ENCODE results near the gene DPP6. TPM values are rescaled to one million over a fixed set of nuclear protein-coding genes. Genes with fewer than 3 reads are reported as not detected.

DPP6 gene
- total RNA-seq, 2 experiments from 2014 or later: not detected

GRCh38 chr7:154873500-154874121 lies 821.4 kb downstream of the DPP6 start:
- Histone ChIP-seq H3K27ac (ENCODE audit: low read depth, low read length, poor library complexity, severe bottlenecking) (no peak overlapping the region), H3K36me3 (ENCODE audit: insufficient read depth, low read length) (no peaks in the 10 kb centered on the region), H3K79me2 (ENCODE audit: insufficient read depth, low read depth, low read length) (no peaks in the 10 kb centered on the region), H3K4me2 (ENCODE audit: low read length) (no peak overlapping the region), H3K9me3 (ENCODE audit: low read length) (no peaks in the 10 kb centered on the region), H3K4me3 (ENCODE audit: low read depth, low read length, poor library complexity, severe bottlenecking) (no peak overlapping the region), H2AFZ (ENCODE audit: low read length) (no peak overlapping the region), H3K4me1 (ENCODE audit: insufficient read depth, low read length, poor library complexity, severe bottlenecking) (no peaks in the 10 kb centered on the region), H3K9me2 (ENCODE audit: insufficient read depth, low read length) (no peaks in the 10 kb centered on the region), H4K20me1 (ENCODE audit: insufficient read depth, low read length) (no peaks in the 10 kb centered on the region)
- DNase-seq (ENCODE audit: low spot score): no peak
- intact Hi-C loops (cut with micrococcal nuclease; ENCODE audit: unreplicated experiment): no loop called here
- POLR2A ChIA-PET: no interaction called here
- no TSS peak for BruUV-seq (replicated peaks)
- no peak for TF ChIP-seq CTCF (conservative IDR thresholded peaks at IDR 0.05; ENCODE audit: low read length)
- TF ChIP-seq EZH2phosphoT487 (IDR thresholded peaks at IDR 0.05; ENCODE audit: borderline replicate concordance, low read depth, low read length): no peak
- CTCF ChIA-PET (ENCODE audit: unreplicated experiment): no interaction called here

GRCh38 chr7:154874409-154875113 lies 822.4 kb downstream of the DPP6 start:
- Histone ChIP-seq H3K79me2 (ENCODE audit: insufficient read depth, low read depth, low read length) (no peaks in the 10 kb centered on the region), H3K4me2 (ENCODE audit: low read length) (no peak overlapping the region), H3K27ac (ENCODE audit: low read depth, low read length, poor library complexity, severe bottlenecking) (no peak overlapping the region), H3K9me2 (ENCODE audit: insufficient read depth, low read length) (no peaks in the 10 kb centered on the region), H3K4me3 (ENCODE audit: low read depth, low read length, poor library complexity, severe bottlenecking) (no peak overlapping the region), H3K36me3 (ENCODE audit: insufficient read depth, low read length) (no peaks in the 10 kb centered on the region), H3K9me3 (ENCODE audit: low read length) (no peaks in the 10 kb centered on the region), H4K20me1 (ENCODE audit: insufficient read depth, low read length) (no peaks in the 10 kb centered on the region), H2AFZ (ENCODE audit: low read length) (no peak overlapping the region), H3K4me1 (ENCODE audit: insufficient read depth, low read length, poor library complexity, severe bottlenecking) (no peaks in the 10 kb centered on the region)
- CTCF ChIA-PET (ENCODE audit: unreplicated experiment): no interaction called here
- intact Hi-C loops (cut with micrococcal nuclease; ENCODE audit: unreplicated experiment): no loop called here
- TF ChIP-seq EZH2phosphoT487 (IDR thresholded peaks at IDR 0.05; ENCODE audit: borderline replicate concordance, low read depth, low read length): no peak
- TF ChIP-seq CTCF (conservative IDR thresholded peaks at IDR 0.05; ENCODE audit: low read length): no peak
- no peak for DNase-seq (ENCODE audit: low spot score)
- POLR2A ChIA-PET: no interaction called here
- BruUV-seq (replicated peaks): no TSS peak

- TF ChIP-seq EZH2phosphoT487 (IDR thresholded peaks at IDR 0.05; ENCODE audit: borderline replicate concordance, low read depth, low read length) (no peak), CTCF (conservative IDR thresholded peaks at IDR 0.05; ENCODE audit: low read length) (no peak)
- no peak overlapping the region for H3K27ac ChIP-seq (ENCODE audit: low read depth, low read length, poor library complexity, severe bottlenecking)
- no peaks in the 10 kb centered on the region for H3K9me3 ChIP-seq (ENCODE audit: low read length)
- no peaks in the 10 kb centered on the region for H4K20me1 ChIP-seq (ENCODE audit: insufficient read depth, low read length)
- no peaks in the 10 kb centered on the region for H3K79me2 ChIP-seq (ENCODE audit: insufficient read depth, low read depth, low read length)
- no peaks in the 10 kb centered on the region for H3K4me1 ChIP-seq (ENCODE audit: insufficient read depth, low read length, poor library complexity, severe bottlenecking)
- no peak overlapping the region for H2AFZ ChIP-seq (ENCODE audit: low read length)
- no peak overlapping the region for H3K4me3 ChIP-seq (ENCODE audit: low read depth, low read length, poor library complexity, severe bottlenecking)
- no peaks in the 10 kb centered on the region for H3K36me3 ChIP-seq (ENCODE audit: insufficient read depth, low read length)
- ChIA-PET CTCF (ENCODE audit: unreplicated experiment) (no interaction called here), POLR2A (no interaction called here)
- no TSS peak for BruUV-seq (replicated peaks)
- H3K9me2 ChIP-seq (ENCODE audit: insufficient read depth, low read length): no peaks in the 10 kb centered on the region
- no peak overlapping the region for H3K4me2 ChIP-seq (ENCODE audit: low read length)
- intact Hi-C loops (cut with micrococcal nuclease; ENCODE audit: unreplicated experiment): no loop called here
- no peak for DNase-seq (ENCODE audit: low spot score)
These were observed 823.1 kb downstream of the DPP6 start for GRCh38 chr7:154875297-154875696.
